ENCODE data around the gene CSF3. TPM values are rescaled to one million over a fixed set of nuclear protein-coding genes. Genes with fewer than 3 reads are reported as not detected.

The CSF3 gene
- total and polyA plus RNA-seq, 2 of the 13 experiments (the other 11 are each of a cell fraction or from before 2014, with no cell fraction given) = 0.09 TPM; not detected in 1

GRCh38 chr17:40035162-40035559 lies 19.9 kb downstream of the CSF3 start (continued):
- no peak for TF ChIP-seq ZNF562 (CRISPR knock-in tag; IDR thresholded peaks at IDR 0.05; ENCODE audit: borderline replicate concordance)
- no peak for TF ChIP-seq MTERF4 (CRISPR knock-in tag; IDR thresholded peaks at IDR 0.05)
- no peak for TF ChIP-seq E2F2 (CRISPR knock-in tag; IDR thresholded peaks at IDR 0.05; ENCODE audit: borderline replicate concordance)
- TF ChIP-seq ZFYVE20 (CRISPR knock-in tag; IDR thresholded peaks at IDR 0.05; ENCODE audit: borderline replicate concordance, low read depth) = no peak
- TF ChIP-seq ELF4 (CRISPR knock-in tag; IDR thresholded peaks at IDR 0.05; ENCODE audit: borderline replicate concordance) = no peak
- TF ChIP-seq SAFB2 (CRISPR knock-in tag; IDR thresholded peaks at IDR 0.05; ENCODE audit: borderline replicate concordance, low read depth) = no peak
- no peak for TF ChIP-seq HNF1A (IDR thresholded peaks at IDR 0.05; ENCODE audit: low read depth)
- no peak for TF ChIP-seq HNF1A (CRISPR knock-in tag; IDR thresholded peaks at IDR 0.05; ENCODE audit: borderline replicate concordance)
- no peak for TF ChIP-seq REL (CRISPR knock-in tag; conservative IDR thresholded peaks at IDR 0.05)
- 0 out of 2 replicates have a peak, but pooled peaks have one; percentile 34 for TF ChIP-seq CBX5 (CRISPR knock-in tag; IDR thresholded peaks at IDR 0.05; ENCODE audit: borderline replicate concordance)
- no peak for TF ChIP-seq GATAD2A (CRISPR knock-in tag; IDR thresholded peaks at IDR 0.05)
- TF ChIP-seq ZFAT (CRISPR knock-in tag; conservative IDR thresholded peaks at IDR 0.05) = no peak
- no peak for TF ChIP-seq ZNF484 (CRISPR knock-in tag; IDR thresholded peaks at IDR 0.05; ENCODE audit: borderline replicate concordance, low read depth)
- TF ChIP-seq TARDBP (CRISPR knock-in tag; IDR thresholded peaks at IDR 0.05) = no peak
- TF ChIP-seq NONO (IDR thresholded peaks at IDR 0.05) = no peak
- no peak for TF ChIP-seq NONO (CRISPR knock-in tag; conservative IDR thresholded peaks at IDR 0.05)
- peak; percentile 94 for TF ChIP-seq ZBTB38 (CRISPR knock-in tag; IDR thresholded peaks at IDR 0.05)
- no peak for TF ChIP-seq FOXM1 (CRISPR knock-in tag; IDR thresholded peaks at IDR 0.05)
- no peak for TF ChIP-seq RXRB (CRISPR knock-in tag; IDR thresholded peaks at IDR 0.05; ENCODE audit: borderline replicate concordance)
- no peak for TF ChIP-seq ZNF619 (CRISPR knock-in tag; IDR thresholded peaks at IDR 0.05)
- no peak for TF ChIP-seq BCL3 (CRISPR knock-in tag; IDR thresholded peaks at IDR 0.05)
- peak; percentile 40; the same call in 1 of the 2 replicates for TF ChIP-seq MAZ (IDR thresholded peaks at IDR 0.05; ENCODE audit: borderline replicate concordance, low read depth, low read length)
- no peak for TF ChIP-seq MAZ (CRISPR knock-in tag; IDR thresholded peaks at IDR 0.05; ENCODE audit: low read depth)
- TF ChIP-seq ZFP36L2 (CRISPR knock-in tag; IDR thresholded peaks at IDR 0.05) = no peak
- no peak for TF ChIP-seq PRMT3 (CRISPR knock-in tag; IDR thresholded peaks at IDR 0.05; ENCODE audit: borderline replicate concordance, low read depth)

Measured in HepG2 (cell line).